ENCODE results near the gene OR9A2.

The OR9A2 gene, protein sequence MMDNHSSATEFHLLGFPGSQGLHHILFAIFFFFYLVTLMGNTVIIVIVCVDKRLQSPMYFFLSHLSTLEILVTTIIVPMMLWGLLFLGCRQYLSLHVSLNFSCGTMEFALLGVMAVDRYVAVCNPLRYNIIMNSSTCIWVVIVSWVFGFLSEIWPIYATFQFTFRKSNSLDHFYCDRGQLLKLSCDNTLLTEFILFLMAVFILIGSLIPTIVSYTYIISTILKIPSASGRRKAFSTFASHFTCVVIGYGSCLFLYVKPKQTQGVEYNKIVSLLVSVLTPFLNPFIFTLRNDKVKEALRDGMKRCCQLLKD
- total RNA-seq: 0 reads per million in 4 donors

DNA sequence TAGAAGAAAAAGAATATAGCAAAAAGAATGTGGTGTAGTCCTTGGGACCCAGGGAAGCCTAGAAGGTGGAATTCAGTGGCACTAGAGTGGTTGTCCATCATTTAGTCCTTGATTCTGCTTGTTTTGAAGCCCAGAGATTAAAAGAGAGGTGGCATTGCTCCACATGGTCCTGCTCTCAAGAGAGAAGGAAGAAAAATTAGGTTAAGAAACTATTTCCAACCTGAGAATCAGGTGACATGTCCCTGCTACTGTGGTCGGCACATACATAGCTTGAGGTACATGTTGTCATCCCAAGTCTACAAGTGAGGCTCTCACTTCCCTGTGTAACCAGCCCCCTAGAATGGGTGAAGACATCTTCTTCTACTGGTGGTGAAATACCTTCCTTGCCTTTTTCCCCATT, at the start of gene OR9A2:
Gene OR9A2 (minus strand): TSS at position 101 of the 400 bp plus-strand sequence. CDS start 0 bp downstream, at position 101.
- DNase-seq: no peak

- DNase-seq: no peak
Measured at GRCh38 chr7:143074141-143074540, 47.2 kb upstream of the OR9A2 start.

DNA sequence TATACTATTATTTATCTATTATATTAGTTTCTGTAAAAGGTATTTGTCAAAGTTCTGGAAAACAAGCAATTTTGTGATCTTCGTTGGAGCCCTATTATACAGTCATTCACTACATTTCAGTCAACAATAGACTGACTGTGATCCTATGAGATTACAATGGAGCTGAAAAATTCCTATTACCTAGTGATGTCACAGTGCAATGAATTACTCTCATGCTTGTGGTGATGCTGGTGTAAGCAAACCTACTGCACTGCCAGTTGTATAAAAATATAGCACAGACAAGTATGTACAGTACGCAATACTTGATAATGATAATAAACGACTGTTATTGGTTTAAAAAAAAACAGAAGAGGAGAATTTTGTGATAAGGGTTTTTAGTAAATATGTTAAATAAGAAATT, 46.6 kb upstream of the OR9A2 start:
- DNase-seq: no peak

DNA sequence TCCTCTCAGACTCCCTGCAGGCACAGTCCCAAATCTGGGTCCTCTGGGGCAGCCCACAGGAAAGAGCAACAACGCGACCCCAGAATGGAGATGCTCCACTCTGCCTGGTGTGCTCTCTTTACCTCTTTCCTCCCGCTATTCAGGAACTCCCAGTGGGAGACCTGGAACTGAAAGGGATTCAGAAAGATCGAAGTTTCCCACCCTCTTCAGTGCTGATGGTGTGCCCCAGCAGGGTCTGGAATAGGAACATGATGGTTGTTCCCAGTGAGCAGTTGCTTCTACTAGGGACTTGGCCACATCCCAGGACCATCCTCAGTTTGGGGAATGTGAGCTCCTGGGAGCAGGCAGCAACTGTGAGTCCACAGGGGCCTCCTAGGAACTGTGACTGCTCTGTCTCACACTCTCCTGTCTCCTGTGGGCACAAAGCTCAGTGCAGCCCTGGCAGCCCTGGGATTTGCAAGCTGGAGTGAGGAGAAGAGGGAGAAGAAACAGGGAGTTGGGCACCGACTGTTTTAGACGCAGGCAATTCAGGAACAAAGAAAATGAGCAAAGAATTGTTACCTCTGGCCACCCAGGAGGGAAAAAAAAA, 43.1 kb upstream of the OR9A2 start:
- DNase-seq: no peak

DNA sequence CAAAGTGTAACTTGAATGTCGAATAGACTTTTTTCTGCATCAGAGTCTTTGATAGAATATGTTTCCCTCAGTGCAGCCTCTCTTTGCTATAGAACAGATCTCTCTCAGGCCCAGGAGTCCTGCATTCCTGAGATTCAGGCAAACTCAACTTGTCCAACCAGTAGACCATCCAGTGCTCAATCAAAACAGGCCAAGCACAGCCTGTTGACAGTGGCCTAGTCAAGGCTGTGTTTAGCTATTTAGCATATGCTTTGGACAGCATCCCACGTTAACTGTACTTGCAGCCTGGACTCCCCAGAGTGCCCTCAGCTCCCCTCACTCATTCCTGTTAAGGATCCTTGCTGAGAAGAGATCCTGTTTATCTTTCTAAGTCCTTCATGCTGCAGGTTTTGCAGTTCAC, 41.5 kb upstream of the OR9A2 start:
- DNase-seq: no peak

- DNase-seq: no peak
Measured at GRCh38 chr7:143063741-143064140, 36.8 kb upstream of the OR9A2 start.

DNA sequence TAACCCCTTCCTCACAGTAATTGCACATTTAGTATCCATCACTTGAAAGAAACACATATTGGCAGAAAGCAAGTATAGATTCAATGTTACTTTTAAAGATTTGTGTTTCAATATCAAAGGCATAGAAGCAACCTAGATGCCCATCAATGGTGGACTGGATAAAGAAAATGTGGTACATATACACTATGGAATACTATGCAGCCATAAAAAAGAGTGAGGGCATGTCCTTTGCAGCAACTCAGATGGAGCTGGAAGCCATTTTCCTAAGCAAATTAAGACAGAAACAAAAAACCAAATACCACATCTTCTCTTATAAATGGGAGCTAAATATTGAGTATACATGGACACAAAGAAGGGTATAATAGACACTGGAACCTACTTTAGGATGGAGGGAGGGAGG, 28.8 kb upstream of the OR9A2 start:
- no peak for DNase-seq

- no peak for DNase-seq
Measured at GRCh38 chr7:143054621-143055020, 27.7 kb upstream of the OR9A2 start.

- no peak for DNase-seq
Measured at GRCh38 chr7:143052041-143052440, 25.1 kb upstream of the OR9A2 start, which contains the start of gene OR6V1. OR6V1 (plus strand) TSS chr7:143052341; CDS start chr7:143052341, 0 bp downstream.

GRCh38 chr7:143050931-143051330, 24.0 kb upstream of the OR9A2 start:
- no peak for DNase-seq

DNA sequence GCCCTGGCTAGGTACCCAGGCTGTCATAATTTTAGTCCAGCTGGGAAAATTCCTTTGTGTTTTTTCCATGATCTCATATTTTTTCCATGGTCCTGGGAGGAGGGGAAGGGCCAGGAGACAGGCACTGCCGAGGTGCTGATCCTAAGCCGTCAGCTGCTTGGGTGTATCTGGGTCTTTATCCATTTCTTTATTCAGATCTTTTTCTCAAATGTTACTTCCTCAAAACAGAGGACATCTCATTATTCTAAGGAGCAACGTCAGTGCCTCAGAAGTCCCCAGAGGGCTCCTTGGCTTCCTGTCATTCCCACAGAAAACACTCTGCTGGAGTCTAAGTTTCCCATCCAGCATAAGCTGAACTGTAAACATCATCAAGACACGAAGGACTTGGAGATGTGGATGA, 22.4 kb upstream of the OR9A2 start:
- DNase-seq: no peak

GRCh38 chr7:143048827-143049226, 21.9 kb upstream of the OR9A2 start:
- no peak for DNase-seq

DNA sequence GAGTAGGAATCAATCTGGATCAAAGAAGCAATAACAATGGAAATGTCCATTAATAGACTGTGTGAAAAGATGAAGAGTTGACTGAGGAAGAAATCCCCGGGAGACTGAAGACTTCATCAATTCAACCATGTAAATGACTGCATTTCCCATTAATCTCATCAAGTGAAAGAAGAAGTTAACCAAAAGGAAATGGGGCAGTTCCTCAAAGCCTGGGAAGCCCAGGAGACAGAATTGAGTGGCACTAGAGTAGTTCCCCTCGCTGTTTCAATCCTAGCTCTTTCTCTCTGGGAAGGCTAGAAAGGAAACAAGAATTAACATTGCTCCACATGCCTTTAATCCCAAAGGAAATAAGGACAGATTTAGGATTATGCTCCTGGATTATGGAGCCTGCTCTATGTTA, 20.4 kb upstream of the OR9A2 start:
- no peak for DNase-seq

DNA sequence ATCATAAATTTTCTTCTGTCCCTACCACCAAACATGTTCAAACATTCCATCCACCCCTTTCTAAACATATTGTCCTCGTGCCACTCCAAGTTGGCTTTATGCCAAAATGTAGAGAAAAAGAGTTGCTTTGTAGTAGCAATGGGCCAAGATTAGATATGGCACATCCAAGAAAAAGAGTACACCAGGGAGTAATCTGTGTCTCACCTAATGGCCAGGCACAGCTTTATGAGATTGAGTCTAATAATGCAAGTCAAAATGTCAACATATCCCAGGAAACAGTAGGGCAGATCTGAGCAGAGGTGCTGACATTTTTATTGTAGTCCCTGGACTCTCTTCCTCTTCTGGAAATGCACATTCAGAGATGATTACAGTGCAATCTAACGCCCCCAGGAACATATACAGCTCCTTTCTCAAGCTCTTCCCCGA, 19.5 kb upstream of the OR9A2 start:
- no peak for DNase-seq

DNA sequence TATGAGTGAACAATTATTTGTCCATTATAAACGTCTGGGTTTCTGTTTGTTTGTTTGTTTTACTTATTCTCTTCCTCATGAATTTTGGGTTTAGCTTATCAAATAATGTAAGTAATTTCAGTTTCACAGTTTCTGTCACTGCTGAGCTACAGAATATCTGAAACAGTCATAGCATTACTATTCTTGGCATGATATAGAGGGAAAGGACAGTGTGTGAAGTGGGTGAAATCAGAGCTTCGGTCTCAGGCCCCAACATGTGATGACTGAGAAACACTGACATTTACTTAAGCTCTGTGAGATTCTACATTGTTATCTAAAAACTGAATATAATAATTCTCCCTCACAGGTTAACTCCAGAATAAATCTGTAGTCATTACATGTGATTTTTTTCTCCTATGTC, 16.5 kb upstream of the OR9A2 start:
- DNase-seq: no peak

GRCh38 chr7:143042790-143043271, 15.9 kb upstream of the OR9A2 start:
- no peak for DNase-seq

DNA sequence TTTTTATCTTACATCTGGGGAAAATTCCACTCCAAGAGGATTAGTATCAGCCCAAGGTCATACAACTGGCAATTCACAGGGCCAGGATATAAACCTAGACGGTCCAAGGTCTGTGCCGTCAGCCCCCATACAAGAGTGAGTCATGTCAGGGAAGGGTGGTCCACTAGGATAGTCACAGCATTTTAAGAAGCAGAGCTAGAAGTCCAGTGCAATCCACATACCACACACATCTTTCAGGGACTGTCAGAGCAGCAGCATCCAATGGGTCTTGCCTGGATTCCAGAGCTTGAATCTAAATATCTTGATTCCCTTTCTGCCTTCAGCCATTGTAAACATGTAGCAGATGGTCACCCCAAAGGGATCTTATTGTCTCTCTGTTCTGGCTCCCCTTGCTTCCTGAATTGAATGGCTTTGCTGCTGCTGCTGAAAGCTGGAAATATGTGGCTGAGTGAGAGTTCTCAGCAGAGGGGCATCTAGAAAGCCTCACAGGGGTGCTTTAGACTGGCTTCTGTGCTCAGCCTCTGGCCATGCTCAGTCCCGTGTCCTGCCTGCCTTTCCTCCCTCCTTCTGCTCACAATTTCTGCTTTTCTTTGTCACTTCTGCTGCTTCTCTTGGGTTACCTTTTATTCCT, 15.3 kb upstream of the OR9A2 start:
- no peak for DNase-seq

DNA sequence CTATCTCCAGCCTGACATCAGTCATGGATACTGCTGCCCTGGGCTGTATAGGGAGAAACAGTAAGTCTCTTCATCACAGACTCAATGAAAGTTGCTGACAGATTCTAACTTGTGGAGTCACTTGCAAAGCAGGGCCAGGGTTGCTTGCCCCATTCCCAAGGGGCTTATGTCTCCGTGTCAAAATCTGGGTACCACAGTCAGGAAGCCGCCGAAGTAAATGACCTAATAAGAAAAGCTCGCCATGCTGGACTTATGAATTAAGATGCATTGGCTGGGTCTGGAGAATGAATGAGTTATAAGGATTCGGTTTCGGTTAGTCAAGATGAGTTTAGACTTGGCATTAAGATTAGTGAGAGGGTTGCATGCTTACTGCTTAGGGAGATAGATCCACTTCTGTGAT, 14.4 kb upstream of the OR9A2 start:
- DNase-seq: no peak

DNA sequence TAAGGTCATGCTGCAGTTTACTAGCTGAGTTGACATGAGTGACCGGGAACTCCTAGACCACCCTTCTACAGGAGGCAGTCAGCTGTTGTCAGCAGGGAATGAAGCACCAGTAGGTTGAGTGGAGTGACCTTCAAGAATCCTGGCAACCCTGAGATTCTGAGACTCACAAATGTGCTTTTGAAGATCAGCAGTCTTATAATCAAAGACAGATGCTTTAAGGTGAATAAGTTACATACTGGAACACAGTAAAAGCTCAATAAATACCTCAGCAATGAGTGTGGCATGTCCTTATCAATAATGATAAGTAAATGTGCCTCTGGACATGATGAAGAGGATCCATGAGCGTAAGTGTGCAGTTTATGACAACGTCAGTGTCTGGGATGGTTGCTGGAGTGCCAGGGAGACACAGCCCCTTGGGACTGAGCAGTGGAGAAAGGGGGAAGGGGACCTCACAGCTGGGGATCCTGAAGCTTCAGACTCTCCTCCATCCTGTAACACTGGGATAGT, 13.3 kb upstream of the OR9A2 start:
- DNase-seq: no peak

GRCh38 chr7:143038635-143039034, 11.7 kb upstream of the OR9A2 start:
- DNase-seq: no peak

DNA sequence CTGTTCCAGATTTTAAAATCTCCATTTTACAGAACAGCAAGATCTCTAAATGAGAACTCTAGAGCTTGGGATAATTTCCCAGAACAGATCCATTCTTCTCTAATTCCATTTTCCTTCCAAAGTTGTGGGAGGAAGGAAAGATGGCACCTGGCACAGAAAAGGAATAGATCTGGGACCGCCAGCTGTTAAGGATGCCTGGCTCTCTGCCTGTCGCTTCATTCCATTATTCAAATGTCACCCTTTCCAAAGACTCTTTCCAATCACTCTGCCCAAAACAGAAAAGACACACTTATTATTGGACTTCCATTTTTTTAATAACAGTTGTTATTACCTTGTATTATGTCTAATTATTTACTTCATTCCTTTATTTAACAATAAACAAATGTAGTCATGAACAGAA, 751 bp upstream of the OR9A2 start:
- DNase-seq: no peak

- DNase-seq: no peak
Measured at GRCh38 chr7:143025371-143025770, 1.6 kb downstream of the OR9A2 start.

GRCh38 chr7:143023047-143023446, 3.9 kb downstream of the OR9A2 start:
- no peak for DNase-seq

DNA sequence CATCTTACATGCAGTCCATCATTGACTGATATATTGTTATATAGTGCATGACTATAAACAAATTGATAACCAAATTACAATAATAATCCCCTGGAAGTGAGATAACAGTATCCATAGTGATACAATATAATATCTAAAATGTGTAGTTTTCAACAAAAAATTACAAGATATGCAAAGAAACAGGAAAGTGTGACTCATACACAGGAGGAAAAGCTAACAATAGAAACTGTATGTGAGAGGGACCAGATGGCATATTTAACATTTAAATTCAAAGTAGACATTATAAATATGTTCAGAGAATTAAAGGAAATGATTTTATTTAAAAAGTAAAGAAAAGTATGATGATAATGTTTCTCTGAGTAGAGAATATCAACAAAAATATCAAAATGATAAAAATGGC, 8.0 kb downstream of the OR9A2 start:
- DNase-seq: no peak
